ENCODE measurements around the gene IQCE. TPM values are rescaled to one million over a fixed set of nuclear protein-coding genes. Genes with fewer than 3 reads are reported as not detected.

The IQCE gene
- total RNA-seq, 1 experiment from 2014 or later = 13.4 TPM

GRCh38 chr7:2658941-2659340, 100.2 kb downstream of the IQCE start:
- Mint-ChIP-seq H3K4me1 (ENCODE audit: low read depth, unreplicated experiment) (no peaks in the 10 kb centered on the region), H3K36me3 (ENCODE audit: insufficient read depth, unreplicated experiment) (peaks cover 6% of the 10 kb centered on the region), H3K27me3 (ENCODE audit: insufficient read depth, unreplicated experiment) (no peaks in the 10 kb centered on the region), H3K9me3 (ENCODE audit: unreplicated experiment) (no peaks in the 10 kb centered on the region), H3K4me3 (ENCODE audit: unreplicated experiment) (no peak overlapping the region), H3K27ac (ENCODE audit: unreplicated experiment) (no peak overlapping the region)
- Histone ChIP-seq H3K36me3 (ENCODE audit: control insufficient read depth, insufficient read depth, low read length) (no peaks in the 10 kb centered on the region; the same call in 1 of the 2 replicates), H3K27me3 (replicated peaks; ENCODE audit: control insufficient read depth, insufficient read depth, low read length) (no peaks in the 10 kb centered on the region), H3K4me1 (no peaks in the 10 kb centered on the region), H3K4me3 (ENCODE audit: low read depth, low read length) (no peak overlapping the region), H3K9me3 (no peaks in the 10 kb centered on the region)
- ChIA-PET POLR2A (no interaction called here), CTCF (interaction anchor here (2.1 kb wide), 1 partner anchor 11 kb away, joined by 5 read pairs; no protein-coding TSS in a partner anchor)
- DNase-seq = no peak
- no peak for TF ChIP-seq CTCF (IDR thresholded peaks at IDR 0.05; ENCODE audit: insufficient read depth in 1 of 2, low read depth in 1 of 2, low read length in 1 of 2, severe bottlenecking in 1 of 2, unreplicated experiment in 1 of 2)
- BruUV-seq (replicated peaks) = no TSS peak
- intact Hi-C loops (cut with micrococcal nuclease; ENCODE audit: unreplicated experiment) = no loop called here

DNA sequence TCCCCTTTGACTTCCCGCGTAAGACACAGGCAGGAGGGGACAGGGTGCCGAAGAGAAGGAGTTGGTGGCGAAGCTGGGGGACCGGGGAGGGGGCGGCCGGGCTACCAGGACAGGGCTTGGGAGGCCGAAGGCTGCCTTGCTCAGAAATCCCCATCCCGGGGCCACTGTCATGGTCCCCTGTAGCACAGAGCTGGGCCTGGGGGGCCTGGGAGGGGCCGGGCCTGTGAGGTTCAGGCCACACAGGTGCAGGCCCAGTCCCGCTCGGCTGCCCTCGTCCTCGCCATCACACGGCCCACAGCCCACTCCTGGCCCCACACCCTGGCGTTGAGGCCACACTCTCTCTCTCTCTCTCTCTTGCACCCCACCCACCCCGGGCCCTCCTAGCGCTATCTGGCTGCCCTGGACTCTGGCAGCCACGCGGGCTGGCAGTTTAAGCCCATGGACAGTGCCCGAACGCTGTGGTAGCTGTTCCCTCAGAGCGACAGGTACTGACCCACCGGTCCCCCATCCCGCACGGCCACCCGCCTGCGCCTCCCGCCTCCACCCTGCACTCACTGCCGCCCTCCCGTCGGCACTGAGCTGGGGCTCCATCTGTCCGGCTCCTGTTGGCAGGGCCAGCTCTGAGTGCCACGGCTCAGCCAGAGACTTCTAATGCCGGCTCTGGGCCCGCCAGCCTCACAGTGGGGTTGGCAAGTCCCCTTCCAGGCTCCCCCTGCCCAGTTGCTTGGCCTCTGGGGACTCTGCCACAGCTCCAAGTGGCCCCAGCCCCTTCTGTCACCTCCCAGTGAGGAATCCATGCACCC, 101.0 kb downstream of the IQCE start:
- no peak for DNase-seq
- no peaks in the 10 kb centered on the region; the same call in 1 of the 2 replicates for H3K36me3 ChIP-seq (ENCODE audit: control insufficient read depth, insufficient read depth, low read length)
- no peaks in the 10 kb centered on the region for H3K9me3 Mint-ChIP-seq (ENCODE audit: unreplicated experiment)
- H3K36me3 Mint-ChIP-seq (ENCODE audit: insufficient read depth, unreplicated experiment) = peaks cover 6% of the 10 kb centered on the region
- no peaks in the 10 kb centered on the region for H3K4me1 ChIP-seq
- H3K4me1 Mint-ChIP-seq (ENCODE audit: low read depth, unreplicated experiment) = no peaks in the 10 kb centered on the region
- ChIA-PET POLR2A (no interaction called here), CTCF (interaction anchor here (2.1 kb wide), 1 partner anchor 11 kb away, joined by 5 read pairs; no protein-coding TSS in a partner anchor)
- no TSS peak for BruUV-seq (replicated peaks)
- no peak overlapping the region for H3K4me3 ChIP-seq (ENCODE audit: low read depth, low read length)
- H3K4me3 Mint-ChIP-seq (ENCODE audit: unreplicated experiment) = no peak overlapping the region
- H3K9me3 ChIP-seq = no peaks in the 10 kb centered on the region
- no peaks in the 10 kb centered on the region for H3K27me3 Mint-ChIP-seq (ENCODE audit: insufficient read depth, unreplicated experiment)
- TF ChIP-seq CTCF (IDR thresholded peaks at IDR 0.05; ENCODE audit: insufficient read depth in 1 of 2, low read depth in 1 of 2, low read length in 1 of 2, severe bottlenecking in 1 of 2, unreplicated experiment in 1 of 2) = no peak
- H3K27ac Mint-ChIP-seq (ENCODE audit: unreplicated experiment) = no peak overlapping the region
- H3K27me3 ChIP-seq (replicated peaks; ENCODE audit: control insufficient read depth, insufficient read depth, low read length) = no peaks in the 10 kb centered on the region
- intact Hi-C loops (cut with micrococcal nuclease; ENCODE audit: unreplicated experiment) = no loop called here

DNA sequence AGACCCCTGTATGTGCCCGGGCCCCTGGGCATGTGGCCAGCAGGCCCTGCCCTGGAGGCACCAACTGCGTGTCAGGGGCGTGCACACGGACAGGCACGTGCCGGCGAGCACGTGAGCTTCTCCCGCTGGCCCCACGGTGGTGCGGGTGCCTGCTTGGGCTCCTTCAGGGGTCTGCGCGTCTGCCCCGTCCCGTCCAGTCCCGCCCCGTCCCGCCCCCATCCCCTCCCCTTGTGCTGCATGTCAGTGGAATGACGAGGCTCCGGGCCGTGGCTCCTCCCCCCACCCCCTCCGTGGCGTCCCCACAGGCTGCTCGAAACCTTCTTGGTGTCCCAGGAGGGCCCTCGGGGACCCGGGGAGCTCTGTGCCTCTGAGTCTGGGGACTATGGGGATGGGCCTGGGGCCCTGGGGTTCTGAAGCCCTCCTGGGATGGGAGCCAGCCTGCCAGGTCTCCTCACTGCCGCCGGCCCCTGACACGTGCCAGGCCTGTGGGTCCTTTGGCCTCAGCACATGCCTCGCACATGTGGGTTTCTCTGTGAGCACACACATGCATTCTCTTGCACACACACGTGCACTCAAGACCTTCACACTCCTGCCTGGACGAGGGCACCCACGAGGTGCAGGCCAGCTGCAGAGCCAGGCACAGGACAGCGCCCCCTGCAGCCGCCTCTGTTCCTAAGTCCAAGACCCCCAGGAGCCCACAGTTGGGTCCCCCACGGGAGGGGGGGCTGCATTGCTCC, 101.7 kb downstream of the IQCE start:
- DNase-seq = no peak
- BruUV-seq (replicated peaks) = no TSS peak
- Histone ChIP-seq H3K4me1 (no peaks in the 10 kb centered on the region), H3K27me3 (replicated peaks; ENCODE audit: control insufficient read depth, insufficient read depth, low read length) (no peaks in the 10 kb centered on the region), H3K9me3 (no peaks in the 10 kb centered on the region), H3K36me3 (ENCODE audit: control insufficient read depth, insufficient read depth, low read length) (no peaks in the 10 kb centered on the region; the same call in 1 of the 2 replicates), H3K4me3 (ENCODE audit: low read depth, low read length) (no peak overlapping the region)
- Mint-ChIP-seq H3K4me3 (ENCODE audit: unreplicated experiment) (no peak overlapping the region), H3K27me3 (ENCODE audit: insufficient read depth, unreplicated experiment) (no peaks in the 10 kb centered on the region), H3K27ac (ENCODE audit: unreplicated experiment) (no peak overlapping the region), H3K36me3 (ENCODE audit: insufficient read depth, unreplicated experiment) (peaks cover 11% of the 10 kb centered on the region), H3K9me3 (ENCODE audit: unreplicated experiment) (no peaks in the 10 kb centered on the region), H3K4me1 (ENCODE audit: low read depth, unreplicated experiment) (no peaks in the 10 kb centered on the region)
- intact Hi-C loops (cut with micrococcal nuclease; ENCODE audit: unreplicated experiment) = no loop called here
- POLR2A ChIA-PET = no interaction called here
- no peak for TF ChIP-seq CTCF (IDR thresholded peaks at IDR 0.05; ENCODE audit: insufficient read depth in 1 of 2, low read depth in 1 of 2, low read length in 1 of 2, severe bottlenecking in 1 of 2, unreplicated experiment in 1 of 2)
- CTCF ChIA-PET = no interaction called here

All from Caco-2 (cell line).